ENCODE measurements around the gene CACNG7. TPM values are rescaled to one million over a fixed set of nuclear protein-coding genes. Genes with fewer than 3 reads are reported as not detected.
A peak's percentile ranks its signal among the peaks of the same experiment; 100 is the strongest.

CACNG7 gene
- polyA plus RNA-seq, 1 experiment, result 8.6 TPM

GRCh38 chr19:53960886-53961285 is 51.8 kb downstream of the CACNG7 start:
- POLR2A ChIA-PET, result interaction anchor here (0.8 to 1.0 kb wide), 2 partner anchors 93 to 154 kb away, joined by 3 to 9 read pairs; partner anchors contain the start of gene MYADM
- no peak for DNase-seq (ENCODE audit: low read depth, low spot score)

DNA sequence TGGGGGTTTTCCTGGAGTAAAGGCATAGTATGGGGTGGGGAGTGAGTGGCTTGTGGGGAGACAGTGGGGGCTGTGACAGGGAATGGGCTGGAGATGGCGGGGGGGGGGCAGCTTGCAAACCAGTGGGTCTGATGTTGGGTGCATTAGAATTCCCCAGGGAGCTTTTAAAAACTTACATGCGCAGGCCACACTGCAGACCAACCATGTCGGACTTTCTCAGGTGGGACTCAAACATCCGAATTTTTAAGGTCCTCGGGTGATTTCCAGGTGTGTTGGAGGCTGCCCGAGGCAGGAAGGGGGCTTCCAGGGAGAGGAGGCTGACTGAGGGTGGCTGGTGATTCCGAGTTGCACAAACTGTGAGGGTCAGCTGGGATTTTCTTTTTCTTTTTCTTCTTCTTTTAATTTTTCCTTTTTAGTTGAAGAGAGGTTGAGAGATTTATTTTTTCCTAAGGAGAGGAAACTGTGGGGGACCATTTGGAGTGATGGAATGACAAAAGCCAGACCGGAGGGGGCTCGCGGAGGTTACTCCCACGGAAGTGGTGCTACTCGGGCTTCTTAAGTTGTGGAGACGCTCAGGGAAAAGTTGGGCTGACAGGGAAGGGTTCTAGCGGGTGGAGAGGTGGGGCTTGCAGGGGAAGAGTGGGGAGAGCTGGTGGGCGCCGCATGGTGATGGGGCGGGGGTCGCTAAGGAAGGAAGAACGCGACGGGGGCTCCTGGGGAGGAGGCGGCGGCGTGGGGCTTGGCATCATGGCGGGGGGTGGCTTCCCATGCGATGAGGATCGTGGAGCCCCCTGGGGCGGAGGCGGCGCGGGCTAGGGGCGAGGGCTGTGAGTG is 52.7 kb downstream of the CACNG7 start:
- no peak for DNase-seq (ENCODE audit: low read depth, low spot score)
- Histone ChIP-seq H3K4me3 (ENCODE audit: low read depth, low read length) (peak overlapping the region; percentile 66), H3K27ac (ENCODE audit: low read depth, low read length) (no peak overlapping the region), H3K9me3 (ENCODE audit: control insufficient read depth, insufficient read depth, low read length) (no peaks in the 10 kb centered on the region), H3K27me3 (ENCODE audit: control insufficient read depth, insufficient read depth, low read length) (peaks cover 38% of the 10 kb centered on the region)
- ChIA-PET CTCF (interaction anchor here (0.6 kb wide), 1 partner anchor 153 kb away, joined by 8 read pairs; no protein-coding TSS in a partner anchor), POLR2A (interaction anchor here (1.0 kb wide), 1 partner anchor 153 kb away, joined by 3 read pairs; no protein-coding TSS in a partner anchor)
- TF ChIP-seq, protein P1, sequence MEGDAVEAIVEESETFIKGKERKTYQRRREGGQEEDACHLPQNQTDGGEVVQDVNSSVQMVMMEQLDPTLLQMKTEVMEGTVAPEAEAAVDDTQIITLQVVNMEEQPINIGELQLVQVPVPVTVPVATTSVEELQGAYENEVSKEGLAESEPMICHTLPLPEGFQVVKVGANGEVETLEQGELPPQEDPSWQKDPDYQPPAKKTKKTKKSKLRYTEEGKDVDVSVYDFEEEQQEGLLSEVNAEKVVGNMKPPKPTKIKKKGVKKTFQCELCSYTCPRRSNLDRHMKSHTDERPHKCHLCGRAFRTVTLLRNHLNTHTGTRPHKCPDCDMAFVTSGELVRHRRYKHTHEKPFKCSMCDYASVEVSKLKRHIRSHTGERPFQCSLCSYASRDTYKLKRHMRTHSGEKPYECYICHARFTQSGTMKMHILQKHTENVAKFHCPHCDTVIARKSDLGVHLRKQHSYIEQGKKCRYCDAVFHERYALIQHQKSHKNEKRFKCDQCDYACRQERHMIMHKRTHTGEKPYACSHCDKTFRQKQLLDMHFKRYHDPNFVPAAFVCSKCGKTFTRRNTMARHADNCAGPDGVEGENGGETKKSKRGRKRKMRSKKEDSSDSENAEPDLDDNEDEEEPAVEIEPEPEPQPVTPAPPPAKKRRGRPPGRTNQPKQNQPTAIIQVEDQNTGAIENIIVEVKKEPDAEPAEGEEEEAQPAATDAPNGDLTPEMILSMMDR (IDR thresholded peaks at IDR 0.05; ENCODE audit: low read depth, low read length), result no peak

More at GRCh38 chr19:53960886-53961285, 51.8 kb downstream of the CACNG7 start:
- Histone ChIP-seq H3K27ac (ENCODE audit: low read depth, low read length) (peak overlapping the region; percentile 31), H3K27me3 (ENCODE audit: control insufficient read depth, insufficient read depth, low read length) (peaks cover 38% of the 10 kb centered on the region), H3K4me3 (ENCODE audit: low read depth, low read length) (peak overlapping the region; percentile 66), H3K9me3 (ENCODE audit: control insufficient read depth, insufficient read depth, low read length) (no peaks in the 10 kb centered on the region)
- TF ChIP-seq, protein P1 (IDR thresholded peaks at IDR 0.05; ENCODE audit: low read depth, low read length), result no peak
- CTCF ChIA-PET, result interaction anchor here (0.6 kb wide), 1 partner anchor 152 kb away, joined by 8 read pairs; no protein-coding TSS in a partner anchor

DNA sequence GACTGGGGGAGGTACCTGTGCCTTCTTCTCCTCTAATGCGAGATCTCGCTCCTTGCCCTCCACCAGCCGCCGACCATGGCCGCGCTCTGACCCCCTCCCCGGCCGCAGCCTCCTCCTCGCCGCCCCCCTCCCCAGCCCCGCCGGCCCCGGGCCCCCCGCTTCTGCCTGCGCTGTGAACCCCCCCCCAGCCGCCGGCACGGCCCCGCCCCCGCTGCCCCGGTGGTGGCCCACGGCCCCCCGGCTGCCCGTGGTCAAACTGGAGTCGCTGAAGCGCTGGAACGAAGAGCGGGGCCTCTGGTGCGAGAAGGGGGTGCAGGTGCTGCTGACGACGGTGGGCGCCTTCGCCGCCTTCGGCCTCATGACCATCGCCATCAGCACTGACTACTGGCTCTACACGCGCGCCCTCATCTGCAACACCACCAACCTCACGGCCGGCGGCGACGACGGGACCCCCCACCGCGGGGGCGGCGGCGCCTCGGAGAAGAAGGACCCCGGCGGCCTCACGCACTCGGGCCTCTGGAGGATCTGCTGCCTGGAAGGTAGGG is 53.9 kb downstream of the CACNG7 start, which contains the start of gene CACNG8:
Gene CACNG8 (plus strand): TSS at position 51 of the 545 bp plus-strand sequence.
- DNase-seq (ENCODE audit: low read depth, low spot score), result no peak
- ChIA-PET POLR2A (no interaction called here), CTCF (no interaction called here)
- Histone ChIP-seq H3K9me3 (ENCODE audit: control insufficient read depth, insufficient read depth, low read length) (no peaks in the 10 kb centered on the region), H3K27me3 (ENCODE audit: control insufficient read depth, insufficient read depth, low read length) (peaks cover 28% of the 10 kb centered on the region), H3K27ac (ENCODE audit: low read depth, low read length) (no peak within 1 kb of the TSS), H3K4me3 (ENCODE audit: low read depth, low read length) (peak within 1 kb of the TSS; percentile 66)
- TF ChIP-seq, protein P1 (IDR thresholded peaks at IDR 0.05; ENCODE audit: low read depth, low read length), result no peak

- CTCF ChIA-PET, result no interaction called here
- Histone ChIP-seq H3K27me3 (ENCODE audit: control insufficient read depth, insufficient read depth, low read length) (peaks cover 20% of the 10 kb centered on the region), H3K4me3 (ENCODE audit: low read depth, low read length) (no peak overlapping the region), H3K27ac (ENCODE audit: low read depth, low read length) (peak overlapping the region; percentile 21), H3K9me3 (ENCODE audit: control insufficient read depth, insufficient read depth, low read length) (no peaks in the 10 kb centered on the region)
- no peak for DNase-seq (ENCODE audit: low read depth, low spot score)
- POLR2A ChIA-PET, result no interaction called here
- TF ChIP-seq, protein P1 (IDR thresholded peaks at IDR 0.05; ENCODE audit: low read depth, low read length), result no peak
Observed at GRCh38 chr19:53965091-53965490, 56.0 kb downstream of the CACNG7 start.

DNA sequence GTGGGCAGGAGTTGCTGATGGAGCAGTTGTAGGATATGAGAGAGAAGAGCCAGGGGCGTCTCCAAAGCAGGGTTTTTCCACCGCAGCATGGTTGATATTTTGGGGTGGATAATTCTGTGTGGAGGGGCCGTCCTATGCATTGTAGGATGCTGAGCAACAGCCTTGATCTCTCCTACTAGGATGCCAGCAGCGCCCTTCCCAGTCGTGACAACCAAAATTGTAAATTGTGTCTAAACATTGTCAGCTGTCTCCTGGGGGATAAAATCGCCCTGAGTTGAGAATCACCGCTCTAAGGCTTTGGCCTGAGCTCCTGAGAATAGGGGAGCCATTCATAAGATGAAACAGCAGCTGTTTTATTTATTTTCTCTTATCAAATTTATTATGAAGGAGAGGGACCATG is 57.9 kb downstream of the CACNG7 start:
- no peaks in the 10 kb centered on the region for H3K9me3 ChIP-seq (ENCODE audit: control insufficient read depth, insufficient read depth, low read length)
- no peak overlapping the region for H3K27ac ChIP-seq (ENCODE audit: low read depth, low read length)
- TF ChIP-seq, protein P1 (IDR thresholded peaks at IDR 0.05; ENCODE audit: low read depth, low read length), result no peak
- POLR2A ChIA-PET, result no interaction called here
- H3K4me3 ChIP-seq (ENCODE audit: low read depth, low read length), result no peak overlapping the region
- peaks cover 11% of the 10 kb centered on the region for H3K27me3 ChIP-seq (ENCODE audit: control insufficient read depth, insufficient read depth, low read length)
- CTCF ChIA-PET, result no interaction called here
- DNase-seq (ENCODE audit: low read depth, low spot score), result no peak
